ENCODE data around the gene SH3PXD2B. TPM values are rescaled to one million over a fixed set of nuclear protein-coding genes. Genes with fewer than 3 reads are reported as not detected.

SH3PXD2B gene
- total and polyA plus RNA-seq, 2 of the 13 experiments (the other 11 are each of a cell fraction or from before 2014, with no cell fraction given), result 3.4 to 4.6 TPM

DNA sequence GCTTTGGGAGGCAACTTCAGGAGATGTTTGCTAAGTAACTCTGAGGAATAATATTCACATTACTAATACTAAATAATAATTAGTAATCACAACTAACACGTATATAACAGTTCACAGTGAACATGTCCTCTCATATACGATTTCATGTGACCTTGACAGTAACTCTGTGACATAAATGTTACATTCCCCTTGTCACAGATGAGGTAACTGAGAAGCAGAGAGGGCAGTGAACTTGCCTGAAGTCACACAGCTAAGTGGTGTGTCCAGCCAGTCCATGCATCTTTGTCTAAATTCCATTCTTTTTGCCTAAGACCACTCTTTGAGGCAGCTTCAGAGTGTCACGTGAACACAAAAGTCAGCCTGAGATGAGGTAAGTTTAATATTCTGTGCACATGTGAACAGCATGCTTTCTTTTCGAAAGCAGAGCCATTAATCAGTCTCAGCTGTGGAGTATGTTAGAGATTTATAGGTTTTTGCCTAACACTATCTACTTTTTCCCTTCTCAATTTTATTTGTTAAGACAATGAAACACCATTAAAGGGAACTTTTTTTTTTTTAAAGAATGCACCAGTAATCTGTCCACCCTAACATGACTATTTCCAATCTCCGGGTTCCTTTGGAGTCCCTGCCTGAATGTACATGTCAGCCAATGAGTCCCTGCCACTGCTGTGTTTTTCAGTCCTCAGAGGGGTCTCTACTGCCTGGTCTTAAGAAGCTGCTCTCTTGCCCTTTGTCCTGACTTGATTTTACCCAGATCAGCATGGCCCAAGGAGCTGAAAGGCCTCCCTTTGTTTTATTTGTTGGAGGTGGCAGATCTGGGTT lies 43.5 kb downstream of the SH3PXD2B start:
- FAIRE-seq (no peak), ATAC-seq (no peak), DNase-seq (ENCODE audit: low spot score) (no peak)
- in situ Hi-C loops (cut with HindIII; ENCODE audit: extremely low pct_ligation_motif_present, low pct_unique_long_range_greater_than_20kb), result no loop called here
- H3K27me3 ChIP-seq (ENCODE audit: control insufficient read depth in 1 of 2, insufficient read depth in 2 of 2, low read length in 2 of 2), result no peaks in the 10 kb centered on the region
- POLR2A ChIA-PET, result no interaction called here
- WGBS (ENCODE audit: low lambda C conversion rate), result 82% methylated on average over 5 of the region's 5 CpGs
- no peak overlapping the region for H3K27ac ChIP-seq (ENCODE audit: extremely low read length, insufficient read depth, low read length)
- H3K9me3 ChIP-seq (ENCODE audit: low read length), result no peaks in the 10 kb centered on the region
- no peaks in the 10 kb centered on the region for H3K79me2 ChIP-seq (ENCODE audit: insufficient read depth, low read length)
- TF ChIP-seq ZNF761 (CRISPR knock-in tag; conservative IDR thresholded peaks at IDR 0.05) (no peak), SSRP1 (CRISPR knock-in tag; IDR thresholded peaks at IDR 0.05) (no peak), ZNF768 (CRISPR knock-in tag; IDR thresholded peaks at IDR 0.05) (peak; percentile 56; the same call in 1 of the 2 replicates), TGIF2 (CRISPR knock-in tag; IDR thresholded peaks at IDR 0.05) (no peak), CHD2 (IDR thresholded peaks at IDR 0.05; ENCODE audit: low read depth, low read length) (no peak)
- TF ChIP-seq, protein P1, sequence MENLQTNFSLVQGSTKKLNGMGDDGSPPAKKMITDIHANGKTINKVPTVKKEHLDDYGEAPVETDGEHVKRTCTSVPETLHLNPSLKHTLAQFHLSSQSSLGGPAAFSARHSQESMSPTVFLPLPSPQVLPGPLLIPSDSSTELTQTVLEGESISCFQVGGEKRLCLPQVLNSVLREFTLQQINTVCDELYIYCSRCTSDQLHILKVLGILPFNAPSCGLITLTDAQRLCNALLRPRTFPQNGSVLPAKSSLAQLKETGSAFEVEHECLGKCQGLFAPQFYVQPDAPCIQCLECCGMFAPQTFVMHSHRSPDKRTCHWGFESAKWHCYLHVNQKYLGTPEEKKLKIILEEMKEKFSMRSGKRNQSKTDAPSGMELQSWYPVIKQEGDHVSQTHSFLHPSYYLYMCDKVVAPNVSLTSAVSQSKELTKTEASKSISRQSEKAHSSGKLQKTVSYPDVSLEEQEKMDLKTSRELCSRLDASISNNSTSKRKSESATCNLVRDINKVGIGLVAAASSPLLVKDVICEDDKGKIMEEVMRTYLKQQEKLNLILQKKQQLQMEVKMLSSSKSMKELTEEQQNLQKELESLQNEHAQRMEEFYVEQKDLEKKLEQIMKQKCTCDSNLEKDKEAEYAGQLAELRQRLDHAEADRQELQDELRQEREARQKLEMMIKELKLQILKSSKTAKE (CRISPR knock-in tag; IDR thresholded peaks at IDR 0.05; ENCODE audit: borderline replicate concordance), result no peak
- H3K4me2 ChIP-seq (ENCODE audit: low read depth, low read length), result no peak overlapping the region
- no peaks in the 10 kb centered on the region for H4K20me1 ChIP-seq (ENCODE audit: insufficient read depth, low read length)
- BruUV-seq (replicated peaks), result no TSS peak
- peaks cover 36% of the 10 kb centered on the region for H3K4me1 ChIP-seq (ENCODE audit: insufficient read depth, low read length)
- H3K4me3 ChIP-seq (replicated peaks in 1 of 3; ENCODE audit: insufficient read depth in 1 of 3, low read depth in 2 of 3, low read length in 3 of 3), result no peak overlapping the region
- H3K36me3 ChIP-seq (replicated peaks in 1 of 2; ENCODE audit: control insufficient read depth in 1 of 2, insufficient read depth in 2 of 2, low read length in 2 of 2), result no peaks in the 10 kb centered on the region
- H3K9ac ChIP-seq (ENCODE audit: insufficient read depth, low read depth, low read length), result no peak overlapping the region
- H2AFZ ChIP-seq (ENCODE audit: low read length), result no peak overlapping the region
- intact Hi-C loops (cut with micrococcal nuclease; ENCODE audit: unreplicated experiment), result no loop called here
- CTCF ChIA-PET (ENCODE audit: low intra/inter-chr PET ratio, low total read pairs), result no interaction called here

DNA sequence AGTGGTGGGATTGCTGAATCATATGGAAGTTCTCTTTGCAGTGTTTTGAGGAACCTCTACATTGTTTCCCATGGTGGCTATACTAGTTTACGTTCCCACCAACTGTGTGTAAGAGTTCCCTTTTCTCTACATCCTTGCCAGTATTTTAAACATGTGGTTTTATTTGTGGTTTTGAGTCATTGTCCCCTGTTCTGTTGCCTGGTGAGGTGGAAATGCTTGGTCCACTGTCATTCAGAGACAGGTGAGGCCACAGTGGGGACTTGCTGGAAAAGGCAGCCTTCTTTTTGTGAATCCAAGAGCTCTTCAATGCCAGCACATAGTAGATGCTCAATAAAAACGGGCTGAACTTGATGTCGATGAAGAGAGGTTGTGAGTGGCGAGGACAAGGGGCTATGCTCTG lies 44.2 kb downstream of the SH3PXD2B start:
- FAIRE-seq, result no peak
- TF ChIP-seq KLF16 (CRISPR knock-in tag; IDR thresholded peaks at IDR 0.05) (no peak), ZNF121 (CRISPR knock-in tag; IDR thresholded peaks at IDR 0.05) (no peak), ZNF841 (CRISPR knock-in tag; IDR thresholded peaks at IDR 0.05; ENCODE audit: borderline replicate concordance) (no peak), ZSCAN31 (CRISPR knock-in tag; IDR thresholded peaks at IDR 0.05; ENCODE audit: low read depth) (no peak), YEATS4 (CRISPR knock-in tag; IDR thresholded peaks at IDR 0.05; ENCODE audit: borderline replicate concordance) (no peak), DNMT3B (CRISPR knock-in tag; conservative IDR thresholded peaks at IDR 0.05) (no peak), ZFP1 (CRISPR knock-in tag; IDR thresholded peaks at IDR 0.05) (no peak), RBAK (CRISPR knock-in tag; IDR thresholded peaks at IDR 0.05) (no peak), RARA (CRISPR knock-in tag; IDR thresholded peaks at IDR 0.05) (no peak), NR2C2 (CRISPR knock-in tag; IDR thresholded peaks at IDR 0.05; ENCODE audit: borderline replicate concordance) (no peak)
- TF ChIP-seq, protein P2, sequence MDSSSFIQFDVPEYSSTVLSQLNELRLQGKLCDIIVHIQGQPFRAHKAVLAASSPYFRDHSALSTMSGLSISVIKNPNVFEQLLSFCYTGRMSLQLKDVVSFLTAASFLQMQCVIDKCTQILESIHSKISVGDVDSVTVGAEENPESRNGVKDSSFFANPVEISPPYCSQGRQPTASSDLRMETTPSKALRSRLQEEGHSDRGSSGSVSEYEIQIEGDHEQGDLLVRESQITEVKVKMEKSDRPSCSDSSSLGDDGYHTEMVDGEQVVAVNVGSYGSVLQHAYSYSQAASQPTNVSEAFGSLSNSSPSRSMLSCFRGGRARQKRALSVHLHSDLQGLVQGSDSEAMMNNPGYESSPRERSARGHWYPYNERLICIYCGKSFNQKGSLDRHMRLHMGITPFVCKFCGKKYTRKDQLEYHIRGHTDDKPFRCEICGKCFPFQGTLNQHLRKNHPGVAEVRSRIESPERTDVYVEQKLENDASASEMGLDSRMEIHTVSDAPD (CRISPR knock-in tag; IDR thresholded peaks at IDR 0.05), result no peak
- Histone ChIP-seq H3K36me3 (replicated peaks in 1 of 2; ENCODE audit: control insufficient read depth in 1 of 2, insufficient read depth in 2 of 2, low read length in 2 of 2) (no peaks in the 10 kb centered on the region), H3K9ac (ENCODE audit: insufficient read depth, low read depth, low read length) (no peak overlapping the region), H3K27me3 (ENCODE audit: control insufficient read depth in 1 of 2, insufficient read depth in 2 of 2, low read length in 2 of 2) (no peaks in the 10 kb centered on the region), H3K27ac (ENCODE audit: extremely low read length, insufficient read depth, low read length) (no peak overlapping the region), H2AFZ (ENCODE audit: low read length) (no peak overlapping the region), H3K4me2 (ENCODE audit: low read depth, low read length) (no peak overlapping the region), H3K9me3 (ENCODE audit: low read length) (no peaks in the 10 kb centered on the region), H4K20me1 (ENCODE audit: insufficient read depth, low read length) (no peaks in the 10 kb centered on the region), H3K4me3 (replicated peaks in 1 of 3; ENCODE audit: insufficient read depth in 1 of 3, low read depth in 2 of 3, low read length in 3 of 3) (no peak overlapping the region), H3K4me1 (ENCODE audit: insufficient read depth, low read length) (peaks cover 29% of the 10 kb centered on the region), H3K79me2 (ENCODE audit: insufficient read depth, low read length) (no peaks in the 10 kb centered on the region)
- BruUV-seq (replicated peaks), result no TSS peak
- POLR2A ChIA-PET, result no interaction called here
- ATAC-seq, result no peak
- 86% methylated on average over 4 of the region's 4 CpGs for WGBS (ENCODE audit: low lambda C conversion rate)
- CTCF ChIA-PET (ENCODE audit: low intra/inter-chr PET ratio, low total read pairs), result no interaction called here
- in situ Hi-C loops (cut with HindIII; ENCODE audit: extremely low pct_ligation_motif_present, low pct_unique_long_range_greater_than_20kb), result no loop called here
- no peak for DNase-seq (ENCODE audit: low spot score)
- intact Hi-C loops (cut with micrococcal nuclease; ENCODE audit: unreplicated experiment), result no loop called here
